ENCODE measurements around the gene C20orf204. TPM values are rescaled to one million over a fixed set of nuclear protein-coding genes. Genes with fewer than 3 reads are reported as not detected.

The C20orf204 gene
- total RNA-seq, 4 donors from 2014 or later = 0.26 to 0.57 (median 0.57) TPM; not detected in 1

GRCh38 chr20:64051033-64051452, 15.1 kb downstream of the C20orf204 start:
- intact Hi-C loops (cut with DNase I) = no loop called here
- H3K27me3 ChIP-seq = peaks cover 8 to 96% (median 15%) of the 10 kb centered on the region in 4 donors

DNA sequence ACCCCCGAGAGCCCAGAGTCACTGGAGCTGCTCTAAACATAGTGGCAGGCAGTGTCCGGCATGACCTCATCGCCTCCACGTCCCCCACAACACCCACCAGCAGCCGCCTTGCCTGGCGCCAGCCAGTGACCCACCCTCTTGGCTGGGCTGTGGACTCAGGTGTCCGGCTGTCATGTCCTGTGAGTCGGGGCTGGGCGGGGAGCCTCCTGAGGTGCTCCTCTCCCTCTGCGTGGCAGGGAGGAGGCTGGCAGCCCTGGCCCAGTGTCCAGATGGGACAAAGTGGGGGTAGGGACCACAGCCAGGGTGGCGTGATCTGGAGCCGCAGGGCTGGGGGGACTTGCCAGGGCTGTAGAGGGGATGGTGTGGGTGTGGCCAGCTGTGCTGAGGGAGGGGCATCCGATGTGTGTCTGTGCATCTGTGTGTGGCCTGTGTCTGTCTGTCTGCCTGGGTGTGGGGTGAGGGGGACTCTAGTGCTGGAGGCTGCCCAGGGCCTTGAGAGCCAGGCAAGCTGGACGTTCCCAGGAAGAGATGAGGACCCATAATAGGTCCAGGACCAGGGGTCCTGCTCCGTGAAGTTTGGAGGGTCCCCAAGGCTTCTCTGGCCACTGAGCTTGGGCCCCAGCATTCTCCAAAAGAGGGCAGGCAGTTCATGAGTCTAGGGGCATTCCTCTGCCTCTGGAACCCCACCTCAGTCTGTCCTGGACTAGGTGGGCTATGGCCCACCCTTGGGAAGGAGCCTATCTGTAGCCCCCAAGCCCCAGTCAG, 15.8 kb downstream of the C20orf204 start:
- peaks cover 10 to 96% (median 15%) of the 10 kb centered on the region in 4 donors for H3K27me3 ChIP-seq
- H3K4me3 ChIP-seq = peak overlapping the region in 2 of 4 donors; percentile 9 to 63
- H3K36me3 ChIP-seq = no peaks in the 10 kb centered on the region
- peaks cover 37 to 86% (median 41%) of the 10 kb centered on the region in 3 donors for H3K4me1 ChIP-seq
- WGBS, 2 donors = 30% methylated on average over 2 of the region's 15 CpGs; no CpG with 5 or more reads in 1 of the 2 donors
- DNase-seq = no peak
- TF ChIP-seq POLR2A (IDR thresholded peaks at IDR 0.05) = peak in 1 of 4 donors; percentile 17
- TF ChIP-seq, protein P1, sequence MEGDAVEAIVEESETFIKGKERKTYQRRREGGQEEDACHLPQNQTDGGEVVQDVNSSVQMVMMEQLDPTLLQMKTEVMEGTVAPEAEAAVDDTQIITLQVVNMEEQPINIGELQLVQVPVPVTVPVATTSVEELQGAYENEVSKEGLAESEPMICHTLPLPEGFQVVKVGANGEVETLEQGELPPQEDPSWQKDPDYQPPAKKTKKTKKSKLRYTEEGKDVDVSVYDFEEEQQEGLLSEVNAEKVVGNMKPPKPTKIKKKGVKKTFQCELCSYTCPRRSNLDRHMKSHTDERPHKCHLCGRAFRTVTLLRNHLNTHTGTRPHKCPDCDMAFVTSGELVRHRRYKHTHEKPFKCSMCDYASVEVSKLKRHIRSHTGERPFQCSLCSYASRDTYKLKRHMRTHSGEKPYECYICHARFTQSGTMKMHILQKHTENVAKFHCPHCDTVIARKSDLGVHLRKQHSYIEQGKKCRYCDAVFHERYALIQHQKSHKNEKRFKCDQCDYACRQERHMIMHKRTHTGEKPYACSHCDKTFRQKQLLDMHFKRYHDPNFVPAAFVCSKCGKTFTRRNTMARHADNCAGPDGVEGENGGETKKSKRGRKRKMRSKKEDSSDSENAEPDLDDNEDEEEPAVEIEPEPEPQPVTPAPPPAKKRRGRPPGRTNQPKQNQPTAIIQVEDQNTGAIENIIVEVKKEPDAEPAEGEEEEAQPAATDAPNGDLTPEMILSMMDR (IDR thresholded peaks at IDR 0.05) = no peak
- H3K9me3 ChIP-seq = no peaks in the 10 kb centered on the region
- H3K27ac ChIP-seq = peak overlapping the region; percentile 56 to 82 (median 72)
- intact Hi-C loops (cut with DNase I) = no loop called here

More at GRCh38 chr20:64051033-64051452, 15.1 kb downstream of the C20orf204 start:
- peaks cover 30 to 80% (median 41%) of the 10 kb centered on the region in 3 donors for H3K4me1 ChIP-seq
- H3K36me3 ChIP-seq = no peaks in the 10 kb centered on the region
- no peak for DNase-seq
- H3K9me3 ChIP-seq = no peaks in the 10 kb centered on the region
- peak overlapping the region in 2 of 4 donors; percentile 9 to 63 for H3K4me3 ChIP-seq
- H3K27ac ChIP-seq = peak overlapping the region; percentile 56 to 82 (median 72)
- no peak for TF ChIP-seq POLR2A (IDR thresholded peaks at IDR 0.05)
- TF ChIP-seq, protein P1 (IDR thresholded peaks at IDR 0.05) = no peak
- WGBS, 2 donors = no CpG with 5 or more reads among the region's 11 CpGs

GRCh38 chr20:64052326-64052722, 16.3 kb downstream of the C20orf204 start:
- 36 to 100% methylated on average over 3 of the region's 10 CpGs for WGBS, 2 donors
- no peak for TF ChIP-seq POLR2A (IDR thresholded peaks at IDR 0.05)
- TF ChIP-seq, protein P1 (IDR thresholded peaks at IDR 0.05) = no peak
- Histone ChIP-seq H3K9me3 (no peaks in the 10 kb centered on the region), H3K4me3 (no peak overlapping the region), H3K4me1 (peaks cover 41 to 92% (median 43%) of the 10 kb centered on the region in 3 donors), H3K36me3 (no peaks in the 10 kb centered on the region), H3K27ac (peak overlapping the region; percentile 35 to 82 (median 69)), H3K27me3 (peaks cover 10 to 96% (median 14%) of the 10 kb centered on the region in 4 donors)
- intact Hi-C loops (cut with DNase I) = no loop called here
- DNase-seq = no peak

DNA sequence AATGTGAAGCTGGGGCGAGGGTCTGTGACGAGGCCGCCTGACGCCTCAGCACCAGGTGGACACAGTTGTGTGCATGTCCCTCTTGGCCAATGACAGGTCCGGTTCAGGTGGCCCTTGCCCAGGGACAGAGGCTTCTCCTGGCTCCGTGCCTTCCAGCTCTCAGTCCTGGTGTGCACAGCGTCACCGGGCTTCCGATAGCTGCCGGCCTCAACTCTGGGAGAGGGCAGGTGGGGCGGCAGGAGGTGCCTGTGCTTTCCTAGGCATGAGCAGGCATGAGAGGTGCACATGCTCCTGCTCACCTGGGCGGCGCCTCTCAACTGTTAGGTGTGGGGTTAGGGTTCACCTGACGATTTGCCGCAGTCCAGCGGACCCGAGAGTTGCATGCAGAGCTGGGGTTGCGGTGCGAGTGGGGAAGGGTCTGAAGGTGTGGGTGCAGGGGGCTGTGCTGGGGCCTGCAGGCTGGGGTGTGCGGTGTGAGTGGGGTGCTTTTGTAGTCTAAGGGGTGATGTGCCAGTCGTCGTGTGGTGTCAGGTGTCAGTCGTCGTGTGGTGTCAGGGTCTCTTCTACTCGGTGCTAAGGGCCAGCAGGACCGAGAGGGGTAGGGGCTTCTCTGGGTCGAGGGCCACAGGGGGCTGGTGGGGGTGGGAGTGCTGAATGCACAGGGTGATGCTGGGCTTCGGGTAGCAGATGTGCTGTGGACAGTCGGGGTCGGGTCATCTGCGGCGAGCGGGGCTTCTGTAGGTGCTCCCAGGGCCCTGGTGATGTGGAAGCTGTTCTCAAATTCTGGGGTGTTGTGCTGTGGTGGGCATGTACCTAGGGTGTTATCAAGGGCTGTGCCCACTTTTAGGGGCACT, 17.2 kb downstream of the C20orf204 start:
- Histone ChIP-seq H3K27me3 (peaks cover 6 to 90% (median 10%) of the 10 kb centered on the region in 4 donors), H3K9me3 (no peaks in the 10 kb centered on the region), H3K36me3 (no peaks in the 10 kb centered on the region), H3K27ac (peak overlapping the region; percentile 35 to 82 (median 69)), H3K4me1 (peaks cover 43 to 95% (median 43%) of the 10 kb centered on the region in 3 donors), H3K4me3 (peak overlapping the region in 1 of 4 donors; percentile 11)
- TF ChIP-seq, protein P1 (IDR thresholded peaks at IDR 0.05) = no peak
- no peak for TF ChIP-seq POLR2A (IDR thresholded peaks at IDR 0.05)
- WGBS, 2 donors = 40 to 67% methylated on average over 1 to 10 of the region's 33 CpGs
- intact Hi-C loops (cut with DNase I) = no loop called here
- DNase-seq = no peak

Data from esophagus squamous epithelium (tissue), 5 donors.